HepG2 (cell line): ENCODE data around the gene SLCO2A1.

ENCODE experiments used
- HOXA7 ChIP-seq: sonication (generic); formaldehyde crosslinking; IDR thresholded peaks from 2 replicates; pipeline ENCODE4 v1.8.1; 2022; ENCODE audit warnings: mild to moderate bottlenecking, missing genetic modification reagents, moderate library complexity
- MYNN ChIP-seq: sonication (generic); formaldehyde crosslinking; IDR thresholded peaks from 2 replicates; pipeline ENCODE4 v1.4.0; 2020; ENCODE audit warnings: mild to moderate bottlenecking, low read depth, missing genetic modification reagents
- ZSCAN30 ChIP-seq: sonication (generic); formaldehyde crosslinking; IDR thresholded peaks from 2 replicates; pipeline ENCODE4 v1.5.0; 2020; ENCODE audit warnings: mild to moderate bottlenecking, missing genetic modification reagents
- TF ChIP-seq, protein P1 (sequence below): sonication (generic); formaldehyde crosslinking; IDR thresholded peaks from 2 replicates; pipeline ENCODE4 v1.8.1; 2023; ENCODE audit warnings: mild to moderate bottlenecking, missing genetic modification reagents
- TF ChIP-seq, protein P2 (sequence below): sonication (generic); formaldehyde crosslinking; IDR thresholded peaks from 2 replicates; pipeline ENCODE4 v1.5.0; 2020; ENCODE audit warnings: mild to moderate bottlenecking, missing genetic modification reagents, moderate library complexity
- TF ChIP-seq, protein P3 (sequence below), 2 experiments: sonication (generic) in 1 of 2; formaldehyde crosslinking in 1 of 2; IDR thresholded peaks; 2 replicates each; pipeline versions ENCODE4 v1.4.0 to v1.6.1; 2018 to 2020; ENCODE audit warnings: missing genetic modification reagents in 2 of 2, borderline replicate concordance in 1 of 2, low read depth in 1 of 2, mild to moderate bottlenecking in 1 of 2, missing biosample characterization in 1 of 2

- no peak for TF ChIP-seq ZSCAN30 (CRISPR knock-in tag)
- TF ChIP-seq, protein P1, sequence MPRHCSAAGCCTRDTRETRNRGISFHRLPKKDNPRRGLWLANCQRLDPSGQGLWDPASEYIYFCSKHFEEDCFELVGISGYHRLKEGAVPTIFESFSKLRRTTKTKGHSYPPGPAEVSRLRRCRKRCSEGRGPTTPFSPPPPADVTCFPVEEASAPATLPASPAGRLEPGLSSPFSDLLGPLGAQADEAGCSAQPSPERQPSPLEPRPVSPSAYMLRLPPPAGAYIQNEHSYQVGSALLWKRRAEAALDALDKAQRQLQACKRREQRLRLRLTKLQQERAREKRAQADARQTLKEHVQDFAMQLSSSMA (CRISPR knock-in tag), result no peak
- TF ChIP-seq, protein P2, sequence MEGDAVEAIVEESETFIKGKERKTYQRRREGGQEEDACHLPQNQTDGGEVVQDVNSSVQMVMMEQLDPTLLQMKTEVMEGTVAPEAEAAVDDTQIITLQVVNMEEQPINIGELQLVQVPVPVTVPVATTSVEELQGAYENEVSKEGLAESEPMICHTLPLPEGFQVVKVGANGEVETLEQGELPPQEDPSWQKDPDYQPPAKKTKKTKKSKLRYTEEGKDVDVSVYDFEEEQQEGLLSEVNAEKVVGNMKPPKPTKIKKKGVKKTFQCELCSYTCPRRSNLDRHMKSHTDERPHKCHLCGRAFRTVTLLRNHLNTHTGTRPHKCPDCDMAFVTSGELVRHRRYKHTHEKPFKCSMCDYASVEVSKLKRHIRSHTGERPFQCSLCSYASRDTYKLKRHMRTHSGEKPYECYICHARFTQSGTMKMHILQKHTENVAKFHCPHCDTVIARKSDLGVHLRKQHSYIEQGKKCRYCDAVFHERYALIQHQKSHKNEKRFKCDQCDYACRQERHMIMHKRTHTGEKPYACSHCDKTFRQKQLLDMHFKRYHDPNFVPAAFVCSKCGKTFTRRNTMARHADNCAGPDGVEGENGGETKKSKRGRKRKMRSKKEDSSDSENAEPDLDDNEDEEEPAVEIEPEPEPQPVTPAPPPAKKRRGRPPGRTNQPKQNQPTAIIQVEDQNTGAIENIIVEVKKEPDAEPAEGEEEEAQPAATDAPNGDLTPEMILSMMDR (CRISPR knock-in tag), result no peak
- TF ChIP-seq HOXA7 (CRISPR knock-in tag), result no peak
- TF ChIP-seq MYNN (CRISPR knock-in tag), result no peak
- TF ChIP-seq, protein P3, sequence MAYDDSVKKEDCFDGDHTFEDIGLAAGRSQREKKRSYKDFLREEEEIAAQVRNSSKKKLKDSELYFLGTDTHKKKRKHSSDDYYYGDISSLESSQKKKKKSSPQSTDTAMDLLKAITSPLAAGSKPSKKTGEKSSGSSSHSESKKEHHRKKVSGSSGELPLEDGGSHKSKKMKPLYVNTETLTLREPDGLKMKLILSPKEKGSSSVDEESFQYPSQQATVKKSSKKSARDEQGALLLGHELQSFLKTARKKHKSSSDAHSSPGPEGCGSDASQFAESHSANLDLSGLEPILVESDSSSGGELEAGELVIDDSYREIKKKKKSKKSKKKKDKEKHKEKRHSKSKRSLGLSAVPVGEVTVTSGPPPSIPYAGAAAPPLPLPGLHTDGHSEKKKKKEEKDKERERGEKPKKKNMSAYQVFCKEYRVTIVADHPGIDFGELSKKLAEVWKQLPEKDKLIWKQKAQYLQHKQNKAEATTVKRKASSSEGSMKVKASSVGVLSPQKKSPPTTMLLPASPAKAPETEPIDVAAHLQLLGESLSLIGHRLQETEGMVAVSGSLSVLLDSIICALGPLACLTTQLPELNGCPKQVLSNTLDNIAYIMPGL (CRISPR knock-in tag; IDR thresholded peaks at IDR 0.05; ENCODE audit: borderline replicate concordance in 1 of 2, low read depth in 1 of 2), result no peak
These were observed 71.5 kb downstream of the SLCO2A1 start for GRCh38 chr3:133958071-133958805.
